ENCODE measurements around the gene DLG2. TPM values are rescaled to one million over a fixed set of nuclear protein-coding genes. Genes with fewer than 3 reads are reported as not detected.
"Not testable (repeated sequence)": the region's sequence is repeated elsewhere in the genome, so short reads cannot be mapped to it uniquely, and the experiment has no call there.

Gene DLG2
- polyA plus RNA-seq, 1 donor, result 14.7 TPM

DNA sequence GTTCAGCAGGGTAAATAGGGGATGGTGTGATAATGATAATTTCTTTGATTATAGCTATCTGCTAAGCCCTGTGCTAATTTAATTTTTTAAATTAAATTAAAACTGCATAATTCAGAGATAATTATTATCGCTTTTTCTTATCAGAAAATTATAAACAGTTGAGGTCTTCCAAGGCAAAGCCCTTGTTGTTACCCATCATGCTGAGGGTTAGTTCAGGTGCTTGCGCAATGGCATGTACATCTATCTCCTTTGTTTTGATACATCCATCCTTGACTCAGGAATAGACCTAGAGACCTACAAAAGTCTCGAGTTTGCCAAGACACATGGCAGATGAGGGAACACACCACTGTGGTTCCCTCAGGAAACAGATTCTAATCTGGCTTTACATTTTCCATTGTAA is 737.6 kb downstream of the DLG2 start:
- no peak for DNase-seq

DNA sequence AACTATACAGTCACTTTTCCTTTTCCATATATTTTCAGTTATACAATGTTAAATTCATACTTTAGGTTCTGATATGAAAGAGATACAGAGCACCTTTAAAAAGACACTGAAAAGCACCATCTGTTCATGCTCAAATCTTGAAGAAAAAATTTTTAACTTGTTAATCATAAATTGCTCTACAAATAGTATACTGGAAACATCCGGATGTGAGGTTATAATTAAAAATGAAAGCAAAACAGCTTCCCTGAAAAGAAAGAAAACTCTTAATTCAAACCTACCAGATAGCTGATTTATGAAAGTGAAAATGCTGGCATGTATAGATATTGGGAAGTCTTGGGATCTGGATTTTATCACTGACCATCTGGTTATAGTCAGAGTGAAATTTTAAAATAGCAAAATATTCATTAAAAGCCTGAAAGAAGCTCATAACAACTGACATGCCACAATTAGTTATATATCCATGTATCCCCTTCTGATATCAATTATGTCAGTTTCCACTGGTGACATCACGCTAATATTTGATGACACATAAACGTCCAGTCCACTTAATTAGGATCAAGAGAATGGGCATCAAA is 740.0 kb downstream of the DLG2 start:
- DNase-seq, result no peak

DNA sequence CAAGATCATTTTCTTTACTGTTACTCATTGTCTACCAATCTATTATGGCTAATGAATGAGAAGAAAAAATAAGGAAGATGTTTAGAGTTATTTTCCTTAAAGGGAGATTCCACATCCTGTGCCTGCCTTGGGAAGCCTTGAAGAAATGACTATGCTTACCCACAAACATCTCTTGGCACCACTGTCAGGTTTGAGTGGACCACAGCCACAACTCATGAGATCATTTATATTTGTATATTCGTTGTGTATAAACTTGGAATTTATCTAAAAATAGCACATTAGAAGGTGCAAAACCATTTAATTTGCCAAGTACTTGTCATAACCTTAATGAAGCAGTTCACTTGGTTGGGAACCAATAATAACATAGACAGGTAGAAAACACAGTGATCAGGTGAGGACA is 740.8 kb downstream of the DLG2 start:
- DNase-seq, result no peak

DNA sequence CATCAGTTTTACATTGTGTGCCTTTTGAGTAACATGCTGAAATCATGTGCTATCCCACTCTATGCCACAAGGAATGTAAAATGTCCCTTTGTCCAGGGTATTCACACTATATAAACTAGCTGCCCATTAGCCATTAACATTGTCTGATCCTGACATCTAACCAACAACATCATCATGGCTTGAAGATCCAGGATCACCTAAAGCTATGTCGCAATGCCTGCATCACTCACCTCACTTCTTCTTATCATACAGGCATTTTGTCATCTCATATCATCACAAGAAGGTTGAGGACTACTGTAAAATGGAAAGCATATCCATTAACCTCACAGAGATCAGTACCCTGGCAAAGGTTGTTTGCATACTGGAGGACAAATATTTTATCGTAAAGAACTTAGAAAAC is 742.3 kb downstream of the DLG2 start:
- DNase-seq, result no peak

- no peak for DNase-seq
Measured at GRCh38 chr11:84882056-84882455, 745.1 kb downstream of the DLG2 start.

DNA sequence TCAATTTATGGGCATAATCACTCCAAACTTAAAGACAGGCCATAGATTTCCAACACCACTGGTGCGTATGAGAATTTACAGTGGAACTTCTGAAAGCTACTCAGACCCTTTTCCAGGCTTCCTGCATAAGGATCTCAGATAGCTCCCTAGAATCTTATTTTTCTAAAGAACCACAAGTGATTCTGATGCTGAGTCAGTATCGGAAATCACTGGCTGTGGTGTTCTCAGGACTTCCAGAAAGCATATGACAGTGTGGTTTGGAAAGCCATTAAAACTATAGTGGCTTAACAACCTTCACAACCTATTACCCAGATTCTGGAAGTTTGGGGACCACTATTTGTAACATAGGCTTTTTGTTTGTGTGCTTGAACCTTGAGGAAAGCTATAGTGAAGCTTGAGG is 756.0 kb downstream of the DLG2 start:
- no peak for DNase-seq

- DNase-seq, result no peak
Measured at GRCh38 chr11:84870486-84870885, 756.7 kb downstream of the DLG2 start.

DNA sequence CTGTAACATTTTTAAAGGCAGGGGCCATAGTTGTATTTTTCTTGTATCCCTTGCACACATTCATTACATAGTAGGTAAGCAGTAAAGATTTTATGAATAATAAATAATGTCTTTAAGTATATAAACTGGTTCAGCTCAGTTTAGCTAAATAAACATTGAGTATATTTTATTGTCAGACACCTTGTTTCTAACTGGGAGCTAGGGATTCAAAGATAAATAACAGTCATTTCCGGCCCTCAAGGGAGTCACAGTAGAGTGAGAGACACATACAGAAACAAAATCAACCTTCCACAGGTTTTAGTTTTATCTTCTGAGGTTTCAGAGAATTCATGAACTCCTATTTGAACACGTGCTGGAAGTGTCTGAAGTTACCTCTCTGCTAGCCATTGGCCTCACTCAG is 760.2 kb downstream of the DLG2 start:
- DNase-seq, result no peak

- no peak for DNase-seq
Measured at GRCh38 chr11:84865791-84866535, 761.2 kb downstream of the DLG2 start.

GRCh38 chr11:84865257-84865656 is 761.9 kb downstream of the DLG2 start:
- no peak for DNase-seq

DNA sequence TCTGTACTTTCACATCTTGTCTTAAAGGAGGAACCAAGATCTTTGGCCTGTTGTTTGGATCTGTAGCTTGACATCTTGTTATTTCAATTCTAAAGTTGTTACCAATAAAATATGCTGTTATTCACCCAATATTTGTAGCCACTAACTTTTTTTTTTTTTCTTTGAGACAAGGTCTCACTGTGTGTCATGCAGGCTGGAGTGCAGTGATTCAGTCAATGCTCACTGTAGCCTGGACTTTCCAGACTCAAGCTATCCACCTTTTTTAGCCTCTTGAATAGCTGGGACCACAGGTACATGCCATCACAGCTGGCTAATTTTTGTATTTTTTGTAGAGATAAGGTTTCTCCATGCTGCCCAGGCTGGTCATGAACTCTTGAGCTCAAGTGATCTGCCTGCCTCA is 769.4 kb downstream of the DLG2 start:
- no peak for DNase-seq

GRCh38 chr11:84855508-84856245 is 771.5 kb downstream of the DLG2 start:
- DNase-seq, result no peak

DNA sequence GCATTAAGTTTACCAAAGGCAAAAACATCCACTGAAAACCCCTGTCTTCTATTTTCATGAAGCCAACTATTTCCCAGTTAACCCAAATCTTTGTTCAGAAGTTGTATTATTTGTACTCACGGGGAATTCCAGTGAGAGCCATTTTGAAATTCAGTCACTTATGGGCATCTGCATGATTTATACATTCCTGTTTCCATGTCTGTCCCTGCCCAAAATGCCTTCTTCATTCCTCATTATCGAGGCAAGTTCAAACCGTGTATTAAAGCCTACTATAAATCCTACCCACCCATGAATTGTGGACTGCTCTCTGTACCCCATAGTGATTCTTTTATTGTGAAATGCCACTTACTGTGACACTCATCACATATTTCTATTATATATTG is 772.7 kb downstream of the DLG2 start:
- no peak for DNase-seq

DNA sequence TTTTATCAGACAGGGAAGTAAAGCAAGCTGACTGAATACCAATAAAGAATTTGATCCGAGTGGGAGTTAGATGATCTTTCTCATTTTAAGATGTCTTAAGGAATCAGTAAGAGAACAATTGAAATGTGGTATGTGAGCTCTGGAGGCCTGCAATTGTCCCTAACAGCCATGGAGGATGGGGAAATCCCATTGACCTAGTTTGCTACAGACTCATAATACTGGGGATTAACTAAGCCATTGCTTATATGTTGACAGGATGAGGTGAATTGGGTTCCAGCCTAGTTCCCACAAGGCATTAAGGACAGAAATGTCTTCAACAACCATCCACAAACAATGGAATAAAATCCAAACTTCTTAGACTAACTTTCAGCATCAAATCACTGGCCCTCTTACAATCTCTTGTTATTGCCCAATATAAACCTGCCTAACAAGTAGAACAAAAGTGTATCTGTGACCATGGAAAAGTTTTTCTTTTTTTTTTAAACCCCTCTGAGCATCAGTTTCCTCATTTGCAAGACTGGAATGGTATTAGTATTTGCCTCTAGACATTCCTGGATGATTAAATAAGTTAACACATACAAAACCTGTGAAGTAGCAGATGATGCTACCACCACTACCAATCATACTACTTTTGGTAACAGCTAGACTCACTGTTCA is 773.2 kb downstream of the DLG2 start:
- DNase-seq, result no peak

GRCh38 chr11:84847842-84848241 is 779.3 kb downstream of the DLG2 start:
- DNase-seq, result no peak

- not testable (repeated sequence) for DNase-seq
Measured at GRCh38 chr11:84840201-84840600, 786.9 kb downstream of the DLG2 start.

DNA sequence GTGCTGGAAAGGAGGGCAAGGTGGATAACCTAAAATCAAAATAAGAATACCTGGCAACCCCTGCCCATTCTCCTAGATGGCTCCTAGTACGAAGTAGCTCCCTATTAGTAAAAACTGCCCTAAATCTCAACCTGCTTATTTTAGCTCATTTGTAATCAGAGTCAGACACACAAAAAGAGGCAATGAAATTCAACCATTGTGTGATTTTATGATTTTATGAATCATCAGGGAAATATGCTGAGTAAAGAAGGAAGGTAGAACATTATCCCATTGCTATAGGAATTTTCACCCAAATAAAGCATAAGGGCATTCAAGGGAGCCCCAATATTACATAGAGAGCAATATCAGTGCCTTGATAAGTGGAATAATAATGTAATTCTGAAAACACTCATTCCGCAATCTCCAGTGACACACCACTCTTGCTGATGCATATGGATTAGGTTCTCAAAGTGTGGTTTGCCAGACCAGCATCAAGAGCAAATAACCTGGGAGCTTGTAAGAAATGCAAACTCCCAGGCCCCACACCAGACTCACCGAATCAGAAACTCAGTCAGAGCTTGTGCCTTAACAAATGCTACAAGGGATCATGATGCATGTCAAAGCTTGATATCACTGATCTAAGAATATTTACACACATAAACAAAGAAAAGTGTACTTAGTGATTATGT is 789.6 kb downstream of the DLG2 start:
- DNase-seq, result no peak

- no peak for DNase-seq
Measured at GRCh38 chr11:84836371-84836770, 790.8 kb downstream of the DLG2 start.

DNA sequence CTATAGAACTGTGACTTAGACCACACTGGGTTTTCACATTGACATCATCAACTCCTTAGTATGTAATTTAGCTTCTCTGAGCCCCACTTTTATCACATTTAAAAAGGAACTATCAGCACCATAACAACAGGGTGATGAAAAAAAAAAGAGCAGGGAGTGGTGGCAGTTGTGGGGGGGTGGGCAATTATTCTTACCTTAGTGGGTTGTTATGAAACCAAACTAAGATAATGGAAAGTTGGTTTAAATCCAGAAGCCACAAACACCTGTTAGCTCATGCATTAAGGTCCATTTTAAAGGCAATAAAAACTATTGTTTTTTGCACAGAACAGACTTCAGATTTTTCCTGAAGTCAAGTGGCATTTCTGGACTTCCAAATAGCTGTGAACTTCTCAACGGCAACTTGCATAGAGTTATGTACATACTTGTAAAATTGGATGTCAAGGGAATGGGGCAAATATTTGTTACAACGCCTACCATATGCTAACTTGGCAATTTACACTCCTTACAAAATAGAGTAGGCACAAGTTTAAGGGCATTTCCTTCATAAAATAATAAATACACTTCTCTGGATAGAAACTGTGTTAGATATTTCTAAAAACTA is 793.6 kb downstream of the DLG2 start:
- DNase-seq, result no peak

DNA sequence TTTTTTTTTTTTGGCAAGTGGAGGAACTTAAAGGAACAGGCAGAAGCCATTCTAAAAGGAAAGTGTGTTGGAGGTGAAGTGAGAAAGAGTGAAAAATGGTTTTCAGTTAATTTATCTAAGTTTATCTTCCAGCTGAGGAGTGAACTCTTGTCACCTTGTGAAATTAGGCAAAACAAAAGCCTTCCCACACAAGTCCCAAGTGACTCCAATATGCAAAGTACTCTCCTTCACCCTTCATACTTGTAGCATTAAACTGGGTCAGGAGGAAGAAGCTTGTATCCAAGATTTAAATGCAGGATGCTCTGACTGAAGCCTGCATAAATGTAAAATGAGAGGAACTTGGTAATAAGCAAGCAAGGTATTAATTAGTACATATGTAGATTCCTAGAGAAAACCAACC is 796.8 kb downstream of the DLG2 start:
- no peak for DNase-seq

- no peak for DNase-seq
Measured at GRCh38 chr11:84829162-84829561, 798.0 kb downstream of the DLG2 start.

DNA sequence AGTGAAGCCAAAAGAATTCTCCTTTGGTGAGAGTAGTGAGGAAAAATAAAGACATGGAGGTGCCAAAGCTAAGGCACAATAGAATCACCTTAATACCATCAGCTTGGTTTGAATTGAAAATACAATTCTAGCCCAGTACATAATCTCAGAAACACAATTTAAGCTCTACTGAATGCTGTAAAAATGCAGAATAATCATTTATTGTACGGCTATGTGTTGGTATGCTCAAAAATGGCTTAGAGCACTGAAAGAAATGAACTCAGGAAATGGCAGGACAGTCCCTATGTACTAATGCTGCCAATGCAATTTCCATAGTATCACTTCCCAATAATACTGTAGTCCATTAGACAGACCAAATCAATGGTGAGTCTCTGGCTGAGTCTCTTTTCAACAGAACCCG is 798.5 kb downstream of the DLG2 start:
- DNase-seq, result no peak
